Stimulated activated CD8-positive, alpha-beta memory T cell treated with anti-CD3 and anti-CD28 coated beads, Interleukin-7, amount 100 ng/mL, for 1 hour (primary cell): ENCODE data around the gene GLUL.
"Not testable (repeated sequence)": the region's sequence is repeated elsewhere in the genome, so short reads cannot be mapped to it uniquely, and the experiment has no call there.

Experiments used
- DNase-seq, 2 donors: peaks; one replicate each; pipeline ENCODE4 v3.0.0-alpha.2; 2020; ENCODE audit warnings: low read depth in 2 of 2

Gene GLUL

DNA sequence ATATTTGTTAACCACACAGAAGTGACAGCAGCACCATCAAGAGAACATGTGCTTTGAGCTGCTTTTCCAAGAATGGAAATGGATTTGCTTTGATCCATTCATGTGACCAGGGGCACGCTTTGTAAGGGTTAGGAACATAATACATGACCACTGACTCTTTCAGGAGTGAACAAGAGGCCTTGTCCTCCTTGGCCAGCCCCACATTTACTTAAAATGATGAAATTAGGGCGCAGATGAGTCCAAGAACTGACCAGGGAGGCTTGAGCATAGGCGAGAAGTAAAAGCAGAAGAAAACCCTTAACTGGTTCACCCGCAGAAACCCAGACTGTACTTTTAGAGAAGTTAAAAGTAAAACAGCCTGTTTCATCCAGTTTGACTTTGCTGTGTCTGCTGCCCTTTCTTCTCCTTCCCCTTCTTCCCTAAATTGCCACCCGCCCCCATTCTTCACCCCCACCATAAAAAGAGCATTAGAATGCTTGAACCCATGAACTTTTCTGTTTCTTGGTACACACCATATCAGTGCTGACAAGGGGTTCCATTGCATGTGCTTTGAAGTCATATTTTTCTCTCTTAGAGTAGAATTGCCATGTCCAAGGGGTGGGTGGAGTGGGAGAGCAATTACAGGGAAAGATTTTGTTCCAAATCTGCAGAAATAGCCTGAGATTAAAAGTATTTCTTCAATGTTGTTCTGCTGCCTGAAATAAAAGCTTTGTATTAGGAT, 2.6 kb upstream of the GLUL start:
- DNase-seq: no peak

DNA sequence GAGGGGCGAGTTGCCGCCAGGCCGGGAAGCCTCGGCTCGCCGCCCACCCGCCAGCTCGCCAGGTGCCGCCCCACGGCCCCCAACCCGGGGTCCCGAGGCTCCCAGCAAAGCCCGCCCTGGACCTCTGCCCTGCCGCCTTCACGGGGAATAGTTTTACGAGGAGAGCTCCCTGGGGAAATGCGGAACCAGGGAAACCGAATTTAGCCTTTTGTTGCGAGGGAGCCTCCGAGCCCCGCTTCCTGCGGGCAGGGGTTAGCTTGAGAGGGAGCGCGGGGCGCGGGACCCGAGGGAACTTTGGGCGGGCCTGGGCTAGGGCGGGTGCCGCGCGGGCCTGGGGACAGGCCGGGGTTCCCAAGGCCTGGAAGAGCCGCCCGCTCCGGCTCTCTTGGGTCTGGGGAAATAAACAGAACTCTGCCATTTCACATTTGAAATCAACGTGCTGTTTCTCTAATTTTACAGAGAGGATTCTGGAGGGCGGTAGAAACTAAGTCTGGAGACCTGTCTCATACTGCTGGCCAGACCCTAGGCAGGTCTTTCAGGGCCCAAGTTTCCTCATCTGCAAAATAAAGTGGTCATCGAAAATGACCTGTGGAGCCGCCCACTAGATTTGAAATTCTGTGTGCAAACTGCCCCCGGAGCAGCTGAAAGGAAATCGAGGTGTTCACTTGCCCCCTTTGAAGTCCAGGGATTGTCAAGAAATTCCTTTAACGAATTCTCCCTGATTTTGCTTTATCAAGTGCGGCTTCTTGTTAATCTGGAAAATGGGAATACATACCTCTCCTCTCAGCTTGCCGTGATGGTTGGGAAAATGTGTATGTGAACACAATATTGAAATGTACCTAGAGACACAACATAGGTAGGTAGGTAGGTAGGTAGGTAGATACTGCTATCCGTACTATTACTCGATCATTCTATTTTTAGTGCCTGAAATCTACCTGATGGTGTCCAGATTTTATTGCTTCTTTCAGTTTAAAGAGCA, 749 bp upstream of the GLUL start:
- DNase-seq: no peak

DNA sequence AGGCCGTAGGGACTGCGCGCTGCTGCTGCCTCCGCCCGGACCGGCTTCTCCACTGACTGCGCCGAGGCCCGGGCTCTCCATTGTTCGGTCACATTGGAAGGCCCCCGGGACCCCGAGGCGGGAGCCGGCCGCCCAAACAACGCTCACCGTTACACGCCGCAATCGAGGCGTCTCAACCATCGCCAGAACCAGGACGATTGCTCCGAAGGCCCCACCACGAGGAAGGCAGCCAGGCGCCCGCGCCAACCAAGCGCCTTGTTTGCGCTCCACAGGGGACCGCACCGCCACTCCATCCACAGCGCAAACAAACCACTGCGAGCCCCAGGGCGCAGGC, 595 bp downstream of the GLUL start:
- no peak for DNase-seq

DNA sequence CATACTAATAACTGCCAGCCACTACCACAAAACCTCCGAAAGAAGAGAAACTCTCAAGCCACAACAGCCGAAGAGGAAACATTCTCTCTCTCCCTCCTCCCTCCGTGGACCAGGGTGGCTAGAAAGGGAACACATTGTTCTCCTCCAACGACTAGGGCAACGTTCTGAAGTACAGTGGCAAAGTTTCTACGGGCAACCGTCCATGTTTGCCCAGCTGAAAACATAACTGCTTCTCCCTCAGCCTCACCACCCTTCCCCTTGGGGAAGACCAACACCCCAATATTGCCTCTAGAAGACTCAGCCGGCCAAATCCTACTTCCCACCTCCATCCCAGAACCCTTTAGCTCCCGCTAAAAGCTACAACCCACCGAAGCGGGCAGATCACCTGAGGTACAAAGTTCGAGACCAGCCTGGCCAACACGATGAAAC, 2.0 kb downstream of the GLUL start:
- no peak for DNase-seq

DNA sequence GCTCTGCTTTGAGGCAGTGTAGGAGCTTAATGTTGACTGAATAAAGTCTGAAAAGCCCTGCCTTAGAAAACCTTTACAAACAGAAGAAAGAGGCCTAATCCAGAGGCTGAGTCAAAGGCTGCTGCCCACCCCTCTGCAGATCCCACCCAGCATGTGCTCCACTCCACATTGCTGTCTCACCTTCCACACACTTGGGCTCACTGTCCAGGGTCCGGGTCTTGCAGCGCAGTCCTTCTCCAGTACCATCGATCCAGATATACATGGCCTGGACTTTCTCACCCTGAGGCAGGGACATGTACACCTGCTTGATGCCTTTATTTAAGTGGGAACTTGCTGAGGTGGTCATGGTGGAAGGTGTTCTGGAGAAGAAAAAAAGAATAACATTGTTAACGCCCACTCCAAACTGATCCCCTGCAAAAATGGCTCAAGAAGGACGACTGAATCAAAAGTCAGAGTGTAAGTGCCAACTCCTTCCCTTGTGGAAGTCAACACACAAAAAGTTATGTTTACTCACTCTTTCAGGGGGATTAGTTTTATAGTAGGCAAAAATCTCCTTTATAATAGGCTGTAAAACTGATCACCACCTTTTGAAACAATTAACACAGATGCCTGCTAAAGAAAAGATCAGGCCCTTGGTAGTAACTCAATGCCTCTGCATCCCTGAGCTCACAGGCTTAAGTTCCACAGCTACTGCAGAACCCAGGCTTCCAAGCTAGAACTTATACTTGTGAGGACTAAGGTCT, 3.0 kb downstream of the GLUL start:
- DNase-seq: no peak

DNA sequence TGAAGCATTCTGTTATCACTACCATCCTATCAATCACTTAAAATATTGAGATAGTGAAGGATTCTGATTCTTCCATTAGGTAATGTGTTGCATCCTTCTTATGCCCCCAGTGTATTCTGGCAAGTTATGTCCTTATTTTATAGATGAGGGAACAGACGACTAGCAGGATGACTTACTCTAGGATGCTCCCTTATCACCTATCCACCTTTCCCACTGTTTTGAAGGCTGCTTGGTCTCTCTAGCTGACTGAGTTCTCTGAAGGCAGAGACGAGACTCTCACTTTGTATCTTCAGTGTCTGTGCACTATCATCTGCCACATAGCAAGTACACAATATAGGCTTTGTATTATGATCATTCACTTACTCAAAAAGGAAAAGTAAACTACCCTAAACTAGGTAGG, 4.0 kb downstream of the GLUL start:
- no peak for DNase-seq

DNA sequence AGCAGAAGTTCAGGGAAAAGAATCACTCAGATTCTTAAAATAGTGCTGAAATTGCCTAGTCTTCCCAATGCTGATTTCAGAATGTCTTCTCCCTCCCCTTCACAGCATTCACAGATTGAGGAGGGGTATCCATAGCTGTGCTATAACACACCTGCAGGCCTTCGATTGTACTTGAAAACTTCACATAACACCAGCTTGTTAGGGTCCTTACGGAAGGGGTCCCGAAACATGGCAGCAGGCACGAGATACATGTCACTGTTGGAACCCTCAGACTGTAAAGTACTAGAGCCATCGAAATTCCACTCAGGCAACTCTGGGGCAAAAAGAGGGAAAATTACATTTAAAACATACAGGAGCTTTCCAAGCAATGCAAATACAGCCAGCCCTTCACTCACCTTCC, 4.6 kb downstream of the GLUL start:
- no peak for DNase-seq

DNA sequence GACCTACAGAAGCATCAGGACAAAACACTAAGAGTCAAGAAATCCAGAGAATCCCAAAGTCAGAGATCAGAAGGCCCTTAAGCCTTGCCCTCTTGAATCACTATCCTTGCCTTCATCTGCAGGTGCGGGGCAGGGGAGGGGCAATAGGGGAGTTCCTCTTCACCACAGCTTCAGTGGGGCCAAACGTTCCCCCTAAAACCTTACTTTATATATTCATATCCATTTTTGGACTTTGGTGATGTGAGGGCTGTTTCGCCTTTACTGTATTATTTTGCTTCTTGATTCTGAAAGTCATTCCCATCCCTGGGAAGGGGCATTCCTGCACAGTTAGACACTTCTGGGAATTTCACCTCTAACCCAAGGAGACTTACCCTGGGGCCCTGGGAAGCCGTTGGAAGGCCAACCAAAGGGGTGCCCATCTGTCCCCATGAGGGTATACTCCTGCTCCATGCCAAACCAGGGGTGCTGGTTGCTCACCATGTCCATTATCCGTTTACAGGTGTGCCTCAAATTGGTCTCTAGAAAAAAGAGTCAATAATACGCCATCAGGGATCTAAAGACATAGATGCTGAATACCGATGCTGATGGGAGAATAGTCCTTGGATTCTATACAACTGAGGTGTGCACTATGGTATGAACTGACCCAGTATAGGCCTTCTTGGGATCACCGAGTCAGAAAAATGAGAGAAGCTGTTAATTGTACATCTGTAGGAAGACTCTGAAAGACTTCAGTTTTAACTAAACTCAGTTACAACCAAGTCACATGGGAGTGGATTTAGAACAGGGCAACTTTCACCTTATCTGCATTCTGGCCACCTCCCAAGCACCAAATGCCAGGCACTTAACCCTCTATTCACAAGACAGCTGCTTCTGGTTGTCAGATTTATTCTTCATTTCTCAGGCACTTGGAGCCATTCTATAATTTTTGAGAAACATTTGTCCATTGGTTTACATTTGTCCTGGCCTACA, 5.4 kb downstream of the GLUL start:
- DNase-seq: no peak

DNA sequence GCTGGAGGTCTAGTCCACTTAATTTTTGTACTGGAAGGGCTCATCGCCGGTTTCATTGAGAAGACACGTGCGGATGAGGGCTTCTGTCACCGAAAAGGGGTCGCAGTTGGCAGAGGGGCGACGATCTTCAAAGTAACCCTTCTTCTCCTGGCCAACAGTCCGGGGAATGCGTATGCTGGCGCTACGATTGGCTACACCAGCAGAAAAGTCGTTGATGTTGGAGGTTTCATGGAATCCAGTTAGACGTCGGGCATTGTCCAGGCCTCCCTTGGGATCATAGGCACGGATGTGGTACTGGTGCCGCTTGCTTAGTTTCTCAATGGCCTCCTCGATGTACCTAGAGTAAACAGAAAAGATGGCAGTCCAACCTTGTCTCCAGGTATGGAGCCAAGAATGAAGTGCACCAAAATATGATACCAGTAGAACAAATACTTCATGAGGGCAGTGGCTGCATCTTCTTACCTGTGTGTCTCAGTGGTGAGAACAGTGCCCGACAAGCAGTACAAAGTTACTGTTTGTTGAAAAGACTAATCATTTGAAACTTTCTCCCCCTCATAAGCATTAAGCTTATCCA, 7.1 kb downstream of the GLUL start:
- DNase-seq: no peak

DNA sequence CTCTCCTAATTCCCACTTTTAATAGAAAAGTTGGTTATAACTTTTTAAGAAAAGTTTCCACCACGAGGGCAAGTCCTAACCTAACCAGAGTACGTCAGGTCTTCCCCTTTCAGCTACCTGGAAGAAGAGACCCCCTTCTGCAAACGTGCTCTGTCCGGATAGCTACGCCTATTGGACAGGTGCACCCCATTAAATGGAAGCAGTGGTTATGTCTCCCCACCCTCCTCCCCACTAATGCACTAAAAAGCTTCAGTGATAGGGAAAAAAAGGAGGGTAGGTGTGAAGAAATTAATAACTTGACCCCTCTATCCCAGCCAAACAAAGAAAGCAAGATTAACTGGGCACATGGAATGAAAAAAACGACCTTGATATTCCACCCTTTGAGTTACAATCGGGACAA, 7.7 kb downstream of the GLUL start:
- no peak for DNase-seq

DNA sequence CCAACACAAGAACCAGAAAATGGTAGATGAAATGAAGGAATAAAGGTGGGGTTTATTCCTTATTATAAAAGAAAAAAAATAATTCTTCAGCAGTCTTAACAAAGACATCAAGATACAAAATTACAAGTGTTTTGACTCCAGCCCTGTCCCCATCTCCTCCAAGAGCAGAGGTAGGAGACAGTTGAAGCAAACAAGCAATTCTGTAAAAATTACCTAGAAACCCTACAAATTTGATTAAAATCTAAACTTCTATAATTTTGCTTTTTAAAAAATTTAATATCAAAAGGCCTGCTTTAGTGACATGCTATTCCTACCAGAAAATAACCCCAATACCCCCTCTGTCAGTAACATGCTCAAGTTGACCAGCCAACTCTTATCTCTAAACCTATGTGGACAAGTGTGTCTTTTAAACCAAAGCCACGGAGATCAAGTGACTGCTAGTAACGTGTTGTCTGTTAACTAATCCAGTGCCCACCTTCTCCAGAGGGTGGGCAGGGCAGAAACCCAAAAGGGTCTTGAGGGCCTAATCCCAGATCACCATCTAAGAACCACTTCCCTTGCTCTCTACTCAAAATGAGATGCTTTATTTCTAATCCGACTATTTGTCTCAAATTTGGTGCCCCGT, 8.4 kb downstream of the GLUL start:
- DNase-seq: no peak

DNA sequence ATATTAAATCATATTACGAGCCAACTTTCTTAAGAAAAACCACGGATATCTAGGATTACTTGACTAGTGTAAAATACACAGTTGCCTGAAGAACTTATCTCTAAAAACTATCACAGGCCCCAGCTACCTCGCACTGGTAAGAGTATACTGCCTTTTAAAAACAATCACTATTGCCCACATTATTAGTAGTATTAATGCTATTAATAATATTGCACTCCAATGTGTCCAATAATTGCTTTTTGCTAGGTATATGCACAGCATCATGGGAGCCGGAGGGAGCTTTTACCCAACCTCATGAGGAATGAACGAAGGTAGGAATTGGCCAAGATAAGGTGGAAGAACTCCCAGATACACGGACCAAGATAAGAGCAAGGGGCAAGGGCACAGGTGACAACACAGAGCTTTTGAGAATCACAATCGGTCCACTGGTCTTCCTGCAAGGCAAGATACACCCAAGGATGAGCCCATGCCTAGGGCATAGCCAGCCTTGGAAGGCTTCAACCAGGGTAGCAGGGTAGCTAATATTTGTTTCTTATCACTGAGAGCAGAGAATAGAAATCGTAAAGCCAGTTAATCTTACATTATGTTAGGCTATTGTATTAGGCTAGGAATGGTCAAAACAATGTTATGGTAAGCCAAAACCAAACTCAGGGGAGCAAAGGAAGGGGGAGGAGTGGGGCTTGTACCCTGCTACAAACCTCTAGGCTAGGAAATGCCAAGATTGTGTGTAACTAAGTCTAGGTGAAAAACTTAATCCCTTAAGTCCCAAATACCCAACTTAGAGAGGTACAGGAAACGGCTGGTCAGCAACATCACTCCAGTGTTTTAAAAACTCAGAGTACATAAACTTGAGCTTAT, 9.4 kb downstream of the GLUL start:
- no peak for DNase-seq

DNA sequence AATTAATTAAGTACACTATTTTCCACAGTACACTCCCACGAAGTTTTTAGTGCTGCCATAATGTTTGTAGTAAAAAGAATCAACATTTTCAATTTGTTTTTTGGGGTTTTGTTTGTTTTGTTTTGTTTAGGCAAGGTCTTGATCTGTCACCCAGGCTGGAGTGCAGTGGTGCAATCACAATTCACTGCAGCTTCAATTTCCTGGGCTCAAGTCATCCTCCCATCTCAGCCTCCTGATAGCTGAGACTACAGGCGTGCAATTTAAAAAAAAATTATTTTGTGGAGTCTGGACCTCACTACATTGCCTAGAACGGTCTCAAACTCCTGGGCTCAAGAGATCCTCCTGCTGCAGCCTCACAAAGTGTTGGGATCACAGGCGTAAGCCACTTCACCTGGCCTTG, 11.4 kb downstream of the GLUL start:
- DNase-seq: no peak

DNA sequence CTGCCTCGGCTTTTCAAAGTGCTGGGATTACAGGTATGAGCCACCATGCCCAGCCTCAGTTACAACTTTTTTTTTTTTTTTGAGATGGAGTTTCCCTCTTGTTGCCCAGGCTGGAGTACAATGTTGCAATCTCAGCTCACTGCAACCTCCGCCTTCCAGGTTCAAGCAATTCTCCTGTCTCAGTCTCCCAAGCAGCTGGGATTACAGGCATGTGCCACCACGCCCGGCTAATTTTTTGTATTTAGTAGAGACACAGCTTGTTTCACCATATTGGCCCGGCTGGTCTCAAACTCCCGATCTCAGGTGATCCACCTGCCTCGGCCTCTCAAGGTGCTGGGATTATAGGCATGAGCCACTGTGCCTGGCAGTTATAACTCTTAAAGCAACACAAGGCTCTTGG, 11.8 kb downstream of the GLUL start:
- DNase-seq: not testable (repeated sequence)

DNA sequence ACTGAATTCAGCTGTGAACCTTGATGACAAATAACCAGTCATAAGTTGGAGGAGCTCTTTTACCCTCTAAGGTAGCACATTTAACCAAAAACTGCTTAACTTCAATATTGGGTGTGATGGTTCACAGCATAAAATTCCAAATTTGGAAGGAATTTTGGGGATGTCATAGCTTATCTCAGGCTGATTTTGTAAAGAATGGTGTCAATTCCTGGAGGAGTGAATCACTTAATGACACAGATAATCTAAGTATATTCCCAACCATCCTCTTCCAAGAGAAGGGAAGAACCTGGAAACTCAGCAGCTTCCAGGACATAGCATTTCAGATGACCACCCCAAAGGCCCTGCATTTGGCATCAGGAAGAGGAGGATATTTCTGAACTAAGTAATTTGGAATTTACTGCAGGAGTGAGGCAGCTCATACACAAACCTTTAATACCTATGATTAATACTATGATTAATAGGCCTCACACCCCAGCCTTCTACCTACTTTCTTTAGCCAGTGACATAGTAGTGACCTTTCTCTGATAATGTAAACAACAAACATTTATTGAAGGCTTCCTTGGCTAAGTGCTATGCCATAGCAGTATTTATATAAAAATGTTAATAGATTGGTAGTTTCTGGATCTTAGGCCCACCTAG, 14.5 kb downstream of the GLUL start:
- DNase-seq: no peak

DNA sequence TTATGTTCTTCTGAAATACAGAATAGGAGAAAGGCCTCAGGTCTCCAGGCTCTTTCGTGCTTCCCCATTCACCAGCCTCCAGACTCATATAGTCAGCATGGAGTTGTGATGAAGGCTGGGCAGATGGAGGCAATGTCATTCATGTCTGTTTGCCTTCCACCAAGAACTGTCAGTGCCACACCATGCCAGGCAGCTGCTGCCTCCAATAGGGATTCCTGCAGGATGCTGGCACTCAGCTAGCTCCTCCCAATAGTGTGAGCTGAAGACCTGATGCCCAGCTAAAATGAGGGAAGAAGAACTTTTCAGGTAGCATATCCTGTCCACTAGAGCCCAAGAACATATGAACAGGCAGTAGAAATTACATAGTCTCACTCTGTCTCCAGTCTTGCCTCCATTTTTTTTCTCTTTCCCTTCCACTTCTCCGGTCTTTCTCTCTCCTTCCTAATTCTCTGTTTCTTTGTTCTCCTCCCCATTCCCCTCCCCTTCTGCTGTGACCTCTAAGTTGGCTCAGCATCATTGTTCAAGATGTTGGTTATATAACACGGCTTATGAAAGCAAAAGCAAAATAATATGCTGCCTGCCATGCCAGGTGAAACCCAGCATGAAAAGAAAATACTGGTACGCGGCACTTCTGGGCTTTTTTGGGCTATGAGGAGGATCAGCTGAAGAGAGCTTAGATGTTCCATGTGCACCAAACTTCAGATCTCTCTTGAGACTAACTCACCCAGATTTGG, 17.3 kb downstream of the GLUL start:
- DNase-seq: no peak

DNA sequence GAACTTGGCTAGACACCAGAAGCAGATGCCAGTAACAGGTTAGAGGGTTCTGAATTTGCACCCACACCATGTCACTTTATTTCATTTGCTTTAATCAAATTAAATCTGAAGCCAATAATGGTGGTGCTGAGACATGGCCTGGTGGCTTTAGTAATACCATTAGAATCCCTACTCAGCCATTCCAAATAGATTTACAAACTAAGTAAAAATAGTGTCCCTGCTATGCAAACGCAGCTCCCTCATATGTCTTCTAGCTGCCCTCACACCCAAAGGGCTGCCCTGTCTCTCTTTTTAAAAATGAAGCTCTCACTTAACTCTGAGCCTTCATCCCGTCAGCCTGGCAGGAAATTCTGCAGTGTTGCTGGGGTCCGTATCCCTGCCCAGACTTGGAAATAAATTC, 21.1 kb downstream of the GLUL start:
- no peak for DNase-seq

DNA sequence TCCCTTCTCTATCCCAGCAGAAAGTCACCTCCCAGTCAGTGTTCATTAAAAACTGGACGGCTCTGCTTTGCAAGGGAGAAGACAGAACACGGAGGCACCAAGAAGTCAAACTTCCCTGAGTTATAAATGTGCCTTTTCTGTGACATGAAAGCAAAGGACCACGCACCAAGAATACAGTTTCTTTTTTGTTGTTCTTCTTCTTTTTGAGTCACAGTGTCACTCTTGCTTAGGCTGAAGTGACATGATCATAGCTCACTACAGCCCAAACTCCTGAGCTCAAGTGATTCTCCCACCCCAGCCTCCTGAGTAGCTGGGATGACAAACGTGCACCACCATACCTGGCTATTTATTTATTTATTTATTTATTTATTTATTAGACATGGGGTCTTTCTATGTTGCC, 22.7 kb downstream of the GLUL start:
- no peak for DNase-seq
